GM21825 (cell line): Measurements from ENCODE around the gene DSTYK.
"Not testable (repeated sequence)": the region's sequence is repeated elsewhere in the genome, so short reads cannot be mapped to it uniquely, and the experiment has no call there.

ENCODE experiments used
- ATAC-seq: cut with Tn5 transposase; IDR thresholded peaks from one replicate; pipeline ENCODE4 v1.9.1; 2021; ENCODE audit warnings: mild to moderate bottlenecking, moderate library complexity; ENCODE audit not compliant: unreplicated experiment

Gene DSTYK

DNA sequence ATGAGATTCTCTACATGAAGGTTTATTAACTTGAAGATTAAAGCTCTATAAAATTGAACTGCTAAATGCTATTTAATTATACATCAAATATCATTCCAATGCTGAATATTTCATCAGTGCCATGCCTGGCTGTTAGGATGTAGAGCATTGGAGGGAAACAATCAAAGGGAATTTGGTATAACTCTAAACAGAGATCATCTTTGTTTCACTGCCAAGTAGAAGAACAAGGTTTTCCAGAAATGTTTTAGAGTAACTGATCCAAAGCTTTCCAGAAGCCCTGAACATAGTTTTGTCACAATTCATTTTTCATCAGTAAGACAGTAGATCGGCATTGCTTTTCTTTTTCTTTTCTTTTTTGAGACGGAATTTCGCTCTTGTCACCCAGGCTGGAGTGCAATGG is 5.9 kb upstream of the DSTYK start:
- ATAC-seq, result no peak

DNA sequence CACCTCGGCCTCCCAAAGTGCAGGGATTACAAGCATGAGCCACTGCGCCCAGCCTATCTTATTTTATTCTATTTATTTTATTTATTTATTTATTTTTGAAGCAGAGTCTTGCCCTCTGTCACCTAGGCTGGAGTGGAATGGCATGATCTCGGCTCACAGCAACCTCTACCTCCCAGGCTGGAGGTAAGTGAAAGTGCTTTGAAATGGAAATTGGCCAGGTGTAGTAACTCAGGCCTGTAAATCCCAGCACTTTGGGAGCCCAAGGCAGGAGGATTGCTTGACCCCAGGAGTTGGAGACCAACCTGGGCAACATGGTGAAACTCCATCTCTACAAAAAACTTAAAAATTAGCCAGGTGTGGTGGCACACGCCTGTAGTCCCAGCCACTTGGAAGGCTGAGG is 5.1 kb upstream of the DSTYK start:
- no peak for ATAC-seq

DNA sequence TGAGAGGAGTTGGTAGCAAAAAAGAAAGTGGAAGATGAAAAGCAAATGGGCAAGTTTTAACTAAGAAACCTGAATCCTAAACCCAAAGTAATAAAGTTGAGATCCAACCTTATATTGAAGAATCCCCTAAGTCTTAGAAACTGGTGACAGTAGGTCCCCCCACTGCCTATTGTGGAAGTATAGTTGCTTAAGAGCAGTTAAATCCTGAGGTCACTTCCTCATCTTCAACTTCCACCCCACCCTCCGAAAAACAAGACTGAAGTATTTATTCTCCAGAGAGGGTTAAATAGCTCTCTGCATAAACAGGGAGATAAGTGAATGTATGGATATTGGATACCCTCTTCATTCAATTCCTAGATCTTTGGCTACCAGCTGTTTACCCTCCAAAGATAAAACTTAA is 3.3 kb upstream of the DSTYK start:
- no peak for ATAC-seq

DNA sequence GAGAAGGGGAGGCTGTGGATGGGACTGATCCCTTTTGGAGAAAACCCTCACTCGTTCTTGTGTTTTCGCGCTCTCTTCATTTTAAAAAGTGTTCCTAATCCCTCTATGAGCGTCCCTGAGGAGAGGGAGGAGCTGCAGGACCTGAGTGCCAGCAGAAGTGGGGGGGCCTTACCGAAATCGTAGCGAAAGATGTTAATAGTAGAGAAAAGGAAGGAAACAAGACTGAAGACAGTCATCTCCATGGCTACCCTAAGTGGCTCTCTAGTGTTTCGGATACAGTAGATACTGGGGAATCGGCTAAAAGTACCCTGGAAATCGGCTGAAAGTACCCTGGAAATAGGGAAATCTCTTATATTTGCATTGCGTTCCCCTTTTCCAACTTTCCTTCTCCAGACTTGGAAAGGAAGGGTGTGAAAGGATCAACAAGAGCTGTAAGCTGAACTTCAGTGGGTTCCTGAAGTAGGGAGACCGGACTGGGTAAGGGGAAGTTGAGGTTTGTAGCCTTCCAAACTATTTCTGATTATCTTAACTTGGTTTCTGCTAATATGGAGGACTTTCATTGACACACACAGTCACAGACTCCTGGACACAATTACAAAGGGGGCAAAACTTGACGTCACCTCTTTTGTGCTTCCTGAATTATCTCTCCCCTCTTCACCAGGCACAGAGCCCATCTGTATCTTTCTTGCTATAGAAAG is 486 bp upstream of the DSTYK start:
- ATAC-seq, result peak; percentile 38

DNA sequence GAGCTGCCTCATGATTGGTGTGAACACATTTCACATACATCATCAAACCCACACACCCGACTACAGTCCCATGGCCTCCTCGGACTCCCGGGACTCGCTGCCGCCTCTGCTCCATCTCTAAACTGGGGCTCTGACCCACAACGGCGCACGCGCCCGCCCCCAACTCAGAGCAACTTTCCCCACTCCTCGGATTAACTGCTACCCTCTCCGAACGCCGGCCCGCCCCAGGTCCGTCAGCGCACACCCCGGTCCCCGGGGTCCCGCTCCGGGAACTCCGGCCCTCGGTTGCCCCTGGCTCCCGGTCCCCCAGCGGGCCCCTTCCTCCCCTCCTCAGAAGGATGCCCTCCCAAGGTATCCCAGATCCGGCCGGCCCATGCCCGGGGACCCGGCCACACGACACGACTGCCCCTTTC is 740 bp downstream of the DSTYK start:
- peak; percentile 31 for ATAC-seq

DNA sequence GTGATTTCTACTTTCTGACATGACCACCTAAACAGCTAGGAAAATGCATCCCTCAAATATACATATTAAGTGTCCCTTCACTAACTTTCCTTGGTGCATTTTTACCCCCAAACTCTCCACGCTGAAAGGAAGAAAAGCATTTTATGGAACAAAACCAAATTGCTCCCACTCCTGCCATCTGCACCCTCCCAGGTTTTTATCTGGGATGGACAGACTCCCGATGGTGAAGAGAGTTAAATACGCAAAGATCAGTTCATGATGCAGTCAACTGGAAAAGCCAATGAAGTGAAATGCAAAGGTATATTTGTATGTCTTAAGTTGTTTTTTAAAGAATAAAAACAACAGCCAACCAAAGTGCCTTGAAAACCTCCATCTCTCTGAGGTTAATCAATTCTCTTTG is 2.7 kb downstream of the DSTYK start:
- no peak for ATAC-seq

DNA sequence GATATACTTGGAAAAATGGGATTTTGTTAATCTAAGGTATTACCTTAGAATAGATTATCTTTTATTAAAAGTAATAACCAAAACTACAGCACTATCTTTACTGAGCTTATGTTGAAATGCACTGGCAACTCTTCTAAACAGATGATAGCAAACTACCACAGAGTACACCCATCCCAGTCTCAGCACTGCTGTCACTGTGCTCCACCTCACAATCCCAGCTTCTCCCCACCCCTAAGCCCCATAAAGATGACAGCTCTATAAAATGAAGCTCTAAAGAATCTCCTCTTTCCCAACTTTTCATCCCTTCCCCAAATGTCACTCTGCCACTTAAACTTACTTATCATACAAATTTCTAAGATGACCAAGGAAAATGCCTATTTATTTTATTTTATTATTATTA is 6.4 kb downstream of the DSTYK start:
- ATAC-seq, result no peak

DNA sequence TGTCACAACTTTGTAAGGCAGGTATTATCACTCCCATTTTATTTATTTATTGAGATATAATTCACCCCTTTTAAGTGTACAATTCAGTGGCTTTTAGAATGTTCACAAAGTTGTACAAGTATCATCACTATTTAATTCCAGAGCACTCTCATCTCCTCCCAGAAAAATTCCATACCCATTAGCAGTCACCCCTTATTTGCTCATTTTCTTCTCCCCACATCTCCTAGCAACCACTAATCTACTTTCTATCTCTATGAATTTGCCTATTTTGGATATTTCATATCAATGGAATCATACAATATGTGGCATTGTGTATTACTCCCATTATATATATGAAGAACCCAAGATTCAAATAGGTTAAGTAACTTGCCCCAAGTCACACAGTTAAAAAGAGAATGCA is 7.0 kb downstream of the DSTYK start:
- ATAC-seq, result no peak

DNA sequence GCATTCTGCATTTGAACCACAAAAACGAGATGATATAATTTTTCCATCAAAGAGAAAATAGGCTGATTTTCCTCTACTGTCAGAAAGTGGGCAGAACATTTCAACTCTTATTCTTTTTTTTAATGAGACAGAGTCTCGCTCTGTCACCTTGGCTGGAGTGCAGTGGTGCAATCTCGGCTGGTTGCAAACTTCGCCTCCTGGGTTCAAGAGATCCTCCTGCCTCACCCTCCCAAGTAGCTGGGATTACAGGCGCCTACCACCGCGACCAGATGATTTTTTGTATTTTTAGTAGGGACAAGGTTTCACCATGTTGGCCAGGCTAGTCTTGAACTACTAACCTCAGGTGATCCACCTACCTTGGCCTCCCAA is 11.6 kb downstream of the DSTYK start:
- no peak for ATAC-seq

DNA sequence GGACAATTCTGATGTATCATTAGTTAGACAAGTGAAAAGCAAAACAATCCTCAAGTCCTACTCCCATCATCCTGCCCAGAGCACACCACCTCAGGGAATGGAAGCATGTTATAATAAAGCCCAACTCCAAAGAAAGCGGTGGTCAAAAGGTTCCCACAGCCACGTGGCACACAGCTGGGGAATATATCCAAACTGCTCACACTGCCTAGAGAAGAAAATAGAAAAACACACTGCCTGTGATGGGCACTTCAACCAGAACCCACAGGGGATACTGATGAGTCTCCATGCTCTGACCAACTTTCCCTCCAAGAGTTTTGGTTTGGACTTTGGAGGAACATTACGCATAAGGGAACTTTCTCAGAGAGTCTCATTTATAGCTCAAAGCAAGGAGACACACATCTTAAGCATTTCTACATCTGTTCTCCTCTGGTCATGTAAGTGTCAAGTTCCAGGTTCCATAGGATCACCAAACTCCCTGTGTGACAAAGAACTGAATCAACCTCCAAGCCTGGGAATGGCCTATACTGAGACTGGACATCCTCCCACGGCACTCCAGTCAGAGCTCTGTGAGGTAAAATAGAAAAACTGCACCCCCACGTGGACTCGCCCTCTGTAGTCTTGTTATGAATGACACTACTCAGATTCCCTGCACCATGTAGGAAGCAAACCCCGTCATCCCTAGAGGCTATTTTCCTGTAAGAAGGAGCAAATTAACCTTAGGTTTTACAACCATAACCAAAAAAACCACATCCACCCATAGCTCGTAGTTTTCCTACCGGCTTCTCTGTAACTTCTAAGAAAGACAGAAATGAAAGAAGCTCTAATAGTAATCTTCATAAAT is 12.2 kb downstream of the DSTYK start:
- ATAC-seq, result no peak

DNA sequence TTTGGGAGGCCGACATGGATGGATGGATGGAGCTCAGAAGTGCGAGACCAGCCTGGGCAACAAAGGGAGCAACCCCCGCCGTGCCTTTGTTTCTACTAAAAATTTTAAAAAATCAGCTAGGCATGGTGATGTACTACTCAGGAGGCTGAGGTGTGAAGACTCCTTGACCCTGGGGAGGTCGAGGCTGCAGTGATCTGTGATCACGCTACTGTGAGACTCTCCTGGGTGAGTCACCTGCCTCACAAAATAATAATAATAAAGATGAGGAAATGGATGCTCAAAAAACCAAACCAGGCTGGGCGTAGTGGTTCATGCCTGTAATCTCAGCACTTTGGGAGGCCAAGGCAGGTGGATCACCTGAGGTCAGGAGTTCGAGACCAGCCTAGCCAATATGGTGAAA is 19.2 kb downstream of the DSTYK start:
- ATAC-seq, result no peak

DNA sequence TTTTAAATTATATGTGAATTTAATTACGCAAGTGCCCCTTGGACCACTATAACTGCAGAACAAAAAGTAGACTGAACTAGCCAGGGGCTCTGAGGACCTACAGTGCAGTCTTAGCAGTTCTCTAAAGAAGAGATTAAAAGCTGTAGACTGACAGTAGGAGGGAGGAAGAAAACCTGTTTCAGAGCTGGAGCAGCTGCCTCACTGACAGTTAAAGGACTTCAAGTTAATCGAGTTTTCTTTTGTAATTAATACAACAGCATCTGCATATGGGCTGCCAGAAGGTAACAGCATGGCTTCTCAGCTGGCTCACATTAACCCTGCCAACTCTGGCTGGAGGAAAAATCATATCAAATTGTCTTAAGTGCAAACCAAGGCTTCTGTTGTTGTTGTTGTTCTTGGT is 19.9 kb downstream of the DSTYK start:
- ATAC-seq, result no peak

DNA sequence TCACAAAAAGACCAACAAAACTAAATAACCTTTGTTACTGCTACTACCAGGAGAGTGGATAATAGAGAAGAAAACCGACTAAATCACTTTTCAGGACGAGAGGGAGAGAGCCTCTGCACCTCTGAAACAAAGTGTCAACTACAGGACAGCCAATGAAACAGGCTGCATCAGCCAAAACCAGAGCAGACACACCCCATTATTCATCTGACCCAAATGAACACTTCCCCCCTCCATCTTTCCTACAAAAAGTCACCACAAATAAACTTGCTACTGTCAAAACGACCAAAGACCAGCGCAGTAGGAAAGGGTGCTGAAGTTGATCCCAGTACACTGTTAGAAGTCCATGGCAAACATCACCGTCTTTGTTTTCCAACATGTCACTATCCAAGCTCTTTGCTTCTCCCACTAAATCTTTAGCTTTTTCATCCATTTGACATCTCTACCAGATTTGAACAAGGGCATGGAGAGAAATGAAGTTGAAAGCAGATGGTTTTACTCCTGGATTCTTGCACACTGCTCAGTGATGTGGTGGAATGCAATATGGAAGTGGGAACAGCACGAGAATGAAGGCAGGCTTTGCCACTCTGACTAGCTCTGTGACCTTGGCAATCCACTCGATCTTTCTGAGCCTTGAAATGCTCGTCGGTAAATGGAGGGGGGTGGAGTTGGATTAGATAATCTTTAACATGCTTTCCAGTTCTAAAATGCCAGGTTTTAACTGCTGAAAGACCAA is 20.5 kb downstream of the DSTYK start:
- no peak for ATAC-seq

DNA sequence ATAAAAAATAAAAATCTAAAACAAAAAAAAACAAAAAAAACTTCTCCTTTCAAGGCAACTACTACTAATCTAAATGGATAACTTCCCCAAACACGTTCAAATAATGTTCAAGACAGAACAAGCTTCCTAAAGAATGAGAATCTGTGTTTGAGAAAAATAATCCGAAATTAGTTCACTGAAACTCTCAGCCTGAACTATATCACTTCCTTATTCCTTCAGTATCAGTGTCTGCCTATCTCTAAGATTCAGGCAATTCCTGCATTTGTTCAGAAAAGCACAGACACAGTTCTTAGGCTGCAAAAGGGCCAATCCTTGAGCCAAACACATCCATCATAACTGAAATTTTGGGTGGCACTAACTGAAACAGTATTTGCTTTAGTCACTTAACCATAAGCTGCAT is 22.4 kb downstream of the DSTYK start:
- ATAC-seq, result no peak

DNA sequence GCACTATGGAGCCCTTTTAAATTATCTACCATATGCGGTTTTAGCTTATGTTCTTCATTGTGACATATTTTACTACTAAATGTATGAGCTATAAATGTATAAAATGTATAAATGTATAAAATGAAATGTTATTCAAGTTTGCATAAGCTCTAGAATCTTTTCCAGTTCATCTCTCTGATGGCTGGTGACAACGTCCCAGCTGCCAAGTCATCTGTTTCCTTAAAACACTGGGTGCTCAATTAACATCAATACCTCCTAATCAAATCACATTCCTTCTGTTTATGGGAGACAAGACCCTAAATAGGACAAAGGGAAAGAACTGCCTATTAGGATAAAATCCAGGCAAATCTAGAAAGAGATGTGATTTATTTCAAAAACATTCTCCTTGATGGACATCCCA is 22.9 kb downstream of the DSTYK start:
- no peak for ATAC-seq

DNA sequence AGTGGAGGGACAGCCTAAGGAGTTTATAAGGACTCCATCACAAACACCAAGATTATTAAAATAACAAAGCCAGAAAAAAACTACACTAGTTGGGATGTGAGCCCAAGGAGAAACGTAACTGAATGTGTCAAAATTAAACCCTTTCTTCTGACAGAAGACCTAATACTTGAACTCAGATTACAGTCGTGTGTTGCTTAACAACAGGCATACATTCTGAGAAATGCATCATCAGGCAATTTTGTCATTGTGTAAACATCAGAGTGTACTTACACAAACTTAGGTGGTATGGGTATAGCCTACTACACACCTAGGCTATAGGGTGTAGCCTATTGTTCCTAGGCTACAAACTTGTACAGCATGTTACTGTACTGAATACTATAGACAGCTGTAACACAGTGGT is 23.4 kb downstream of the DSTYK start:
- no peak for ATAC-seq

DNA sequence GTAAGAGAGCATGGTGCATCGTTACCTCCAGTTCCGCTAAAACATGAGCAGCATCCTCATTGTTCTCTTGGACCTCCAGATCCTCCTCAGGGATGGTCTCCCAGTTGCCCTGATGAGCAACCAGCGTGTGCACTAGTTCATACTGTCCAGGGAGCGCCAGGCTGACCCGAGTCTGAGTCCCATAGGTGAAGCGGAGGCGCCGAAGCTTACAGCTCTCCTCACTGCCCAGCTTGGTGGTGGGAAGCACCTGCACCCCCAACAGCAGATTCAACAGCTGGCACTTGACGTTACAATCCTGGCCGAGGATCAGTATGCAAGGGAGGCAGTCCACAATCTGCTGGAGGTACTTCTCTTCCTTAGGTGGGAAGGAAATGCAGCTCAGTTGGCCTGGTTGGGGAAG is 24.1 kb downstream of the DSTYK start:
- no peak for ATAC-seq

DNA sequence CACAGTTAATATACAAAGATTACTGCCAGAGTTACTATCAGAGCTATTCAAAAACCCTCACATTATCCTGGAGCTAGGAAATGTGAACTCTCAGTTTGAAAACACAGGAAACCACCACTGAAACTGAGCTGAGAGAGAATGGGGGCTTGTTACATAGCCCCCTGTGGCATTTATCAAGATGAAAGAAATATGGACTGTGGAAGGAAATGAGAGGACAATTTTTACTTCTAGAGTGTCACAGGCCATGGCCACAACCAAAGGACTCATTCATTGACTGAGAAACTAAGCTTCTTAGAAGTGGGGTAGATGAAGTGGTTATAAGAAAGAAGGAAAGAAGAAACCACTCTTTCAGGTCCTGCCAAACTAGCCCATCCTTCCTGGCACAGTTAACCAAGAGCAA is 25.3 kb downstream of the DSTYK start:
- ATAC-seq, result no peak

DNA sequence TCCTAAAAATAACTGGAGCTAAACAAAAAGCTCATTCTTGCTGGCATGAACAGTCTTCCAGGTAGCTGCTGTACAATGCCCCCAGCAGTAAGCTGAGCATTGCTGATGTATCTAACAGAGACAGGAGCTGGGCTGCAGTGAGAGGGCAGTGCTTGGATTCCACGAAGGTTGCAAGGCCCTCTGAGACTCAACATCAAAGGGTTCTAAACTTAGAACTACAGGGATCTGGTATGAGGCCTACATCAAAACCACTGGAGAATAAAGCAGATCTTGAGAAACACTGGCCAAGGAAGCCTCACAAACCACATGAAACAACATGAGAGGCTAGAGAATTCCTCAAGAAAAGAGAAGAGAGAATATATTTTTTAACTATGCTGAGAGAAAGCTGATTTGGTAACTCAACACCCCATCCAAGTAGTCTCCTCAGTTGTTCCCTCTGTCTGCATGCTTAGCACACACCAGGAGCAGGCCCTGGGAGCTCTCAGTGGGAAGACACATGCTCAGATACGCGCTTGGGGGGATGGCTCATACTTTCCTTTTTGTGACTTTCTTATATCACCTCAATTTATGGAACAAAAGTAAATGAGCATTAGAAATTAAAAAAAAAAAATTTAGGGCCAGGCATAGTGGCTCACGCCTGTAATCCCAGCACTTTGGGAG is 27.7 kb downstream of the DSTYK start:
- ATAC-seq, result no peak

DNA sequence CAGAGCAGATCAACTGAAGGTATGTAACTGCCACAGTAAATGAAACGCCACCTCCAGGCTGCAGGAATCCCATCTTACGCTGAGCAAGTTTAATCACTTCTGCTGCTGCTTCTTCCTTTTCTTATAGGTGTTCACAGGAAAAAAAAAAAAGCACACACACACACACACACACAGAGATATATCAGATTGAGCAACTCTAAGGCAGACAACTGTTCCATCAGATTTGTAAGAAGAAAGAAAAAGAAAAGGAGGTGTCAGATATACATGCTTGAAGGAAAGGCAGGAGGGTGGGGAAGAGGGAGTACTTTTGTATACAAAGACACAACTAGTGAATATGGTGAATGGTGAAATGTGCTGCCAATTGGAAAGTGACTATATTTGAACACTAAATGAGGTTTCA is 28.6 kb downstream of the DSTYK start:
- no peak for ATAC-seq

DNA sequence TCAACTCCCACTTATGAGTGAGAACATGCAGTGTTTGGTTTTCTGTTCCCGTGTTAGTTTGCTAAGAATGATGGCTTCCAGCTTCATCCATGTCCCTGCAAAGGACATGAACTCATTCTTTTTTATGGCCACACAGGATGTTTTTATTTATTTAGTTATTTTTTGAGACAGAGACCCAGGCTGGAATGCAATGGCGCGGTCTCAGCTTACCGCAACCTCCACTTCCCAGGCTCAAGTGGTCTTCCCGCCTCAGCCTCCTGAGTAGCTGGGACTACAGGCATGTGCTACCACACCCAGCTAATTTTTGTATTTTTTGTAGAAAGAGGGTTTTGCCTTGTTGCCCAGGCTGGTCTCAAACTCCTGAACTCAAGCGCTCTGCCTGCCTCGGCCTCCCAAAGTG is 31.2 kb downstream of the DSTYK start:
- not testable (repeated sequence) for ATAC-seq
